ENCODE results near the gene MRGPRG.

GRCh38 chr11:3189886-3190583 lies 28.6 kb downstream of the MRGPRG start:
- TF ChIP-seq TAF1 (conservative IDR thresholded peaks at IDR 0.05) (no peak), SP1 (IDR thresholded peaks at IDR 0.05) (no peak), CTCF (IDR thresholded peaks at IDR 0.05; ENCODE audit: low read depth, low read length, missing input control) (no peak), RAD21 (IDR thresholded peaks at IDR 0.05) (no peak), EGR1 (IDR thresholded peaks at IDR 0.05; ENCODE audit: low read depth in 2 of 2) (no peak), YY1 (IDR thresholded peaks at IDR 0.05) (no peak), JUND (IDR thresholded peaks at IDR 0.05) (no peak), GABPA (IDR thresholded peaks at IDR 0.05 in 1 of 2, conservative IDR thresholded peaks at IDR 0.05 in 1 of 2) (no peak), ZBTB33 (IDR thresholded peaks at IDR 0.05) (no peak)
- TF ChIP-seq, protein P1, sequence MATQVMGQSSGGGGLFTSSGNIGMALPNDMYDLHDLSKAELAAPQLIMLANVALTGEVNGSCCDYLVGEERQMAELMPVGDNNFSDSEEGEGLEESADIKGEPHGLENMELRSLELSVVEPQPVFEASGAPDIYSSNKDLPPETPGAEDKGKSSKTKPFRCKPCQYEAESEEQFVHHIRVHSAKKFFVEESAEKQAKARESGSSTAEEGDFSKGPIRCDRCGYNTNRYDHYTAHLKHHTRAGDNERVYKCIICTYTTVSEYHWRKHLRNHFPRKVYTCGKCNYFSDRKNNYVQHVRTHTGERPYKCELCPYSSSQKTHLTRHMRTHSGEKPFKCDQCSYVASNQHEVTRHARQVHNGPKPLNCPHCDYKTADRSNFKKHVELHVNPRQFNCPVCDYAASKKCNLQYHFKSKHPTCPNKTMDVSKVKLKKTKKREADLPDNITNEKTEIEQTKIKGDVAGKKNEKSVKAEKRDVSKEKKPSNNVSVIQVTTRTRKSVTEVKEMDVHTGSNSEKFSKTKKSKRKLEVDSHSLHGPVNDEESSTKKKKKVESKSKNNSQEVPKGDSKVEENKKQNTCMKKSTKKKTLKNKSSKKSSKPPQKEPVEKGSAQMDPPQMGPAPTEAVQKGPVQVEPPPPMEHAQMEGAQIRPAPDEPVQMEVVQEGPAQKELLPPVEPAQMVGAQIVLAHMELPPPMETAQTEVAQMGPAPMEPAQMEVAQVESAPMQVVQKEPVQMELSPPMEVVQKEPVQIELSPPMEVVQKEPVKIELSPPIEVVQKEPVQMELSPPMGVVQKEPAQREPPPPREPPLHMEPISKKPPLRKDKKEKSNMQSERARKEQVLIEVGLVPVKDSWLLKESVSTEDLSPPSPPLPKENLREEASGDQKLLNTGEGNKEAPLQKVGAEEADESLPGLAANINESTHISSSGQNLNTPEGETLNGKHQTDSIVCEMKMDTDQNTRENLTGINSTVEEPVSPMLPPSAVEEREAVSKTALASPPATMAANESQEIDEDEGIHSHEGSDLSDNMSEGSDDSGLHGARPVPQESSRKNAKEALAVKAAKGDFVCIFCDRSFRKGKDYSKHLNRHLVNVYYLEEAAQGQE (IDR thresholded peaks at IDR 0.05) = no peak
- TF ChIP-seq, protein P2, sequence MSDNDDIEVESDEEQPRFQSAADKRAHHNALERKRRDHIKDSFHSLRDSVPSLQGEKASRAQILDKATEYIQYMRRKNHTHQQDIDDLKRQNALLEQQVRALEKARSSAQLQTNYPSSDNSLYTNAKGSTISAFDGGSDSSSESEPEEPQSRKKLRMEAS (IDR thresholded peaks at IDR 0.05) = no peak
